Glutamatergic neuron (in vitro differentiated cells): ENCODE results near the gene GSS. TPM values are rescaled to one million over a fixed set of nuclear protein-coding genes. Genes with fewer than 3 reads are reported as not detected.

Source experiments
- DNase-seq: peaks from one replicate; pipeline ENCODE4 v3.0.0; 2022
- H3K27ac Mint-ChIP-seq: one replicate; pipeline ENCODE4 v1.8.0; 2020; ENCODE audit warnings: mild to moderate bottlenecking, mixed read lengths, inconsistent platforms; ENCODE audit not compliant: unreplicated experiment
- H3K27me3 Mint-ChIP-seq: one replicate; pipeline ENCODE4 v1.8.0; 2020; ENCODE audit warnings: mild to moderate bottlenecking, moderate library complexity, mixed read lengths, inconsistent platforms; ENCODE audit not compliant: unreplicated experiment
- H3K36me3 Mint-ChIP-seq: one replicate; pipeline ENCODE4 v1.8.0; 2020; ENCODE audit warnings: mild to moderate bottlenecking, mixed read lengths, inconsistent platforms; ENCODE audit not compliant: unreplicated experiment
- H3K4me1 Mint-ChIP-seq: one replicate; pipeline ENCODE4 v1.8.0; 2020; ENCODE audit warnings: mild to moderate bottlenecking, low read depth, mixed read lengths, inconsistent platforms; ENCODE audit not compliant: unreplicated experiment
- H3K4me3 Mint-ChIP-seq: one replicate; pipeline ENCODE4 v1.8.0; 2020; ENCODE audit warnings: mild to moderate bottlenecking, mixed read lengths, inconsistent platforms; ENCODE audit not compliant: unreplicated experiment
- H3K9me3 Mint-ChIP-seq: one replicate; pipeline ENCODE4 v1.8.0; 2020; ENCODE audit warnings: mild to moderate bottlenecking, moderate library complexity, mixed read lengths, inconsistent platforms; ENCODE audit not compliant: unreplicated experiment
- CTCF ChIP-seq: fragments of 200-600 bp; sonication (generic); IDR thresholded peaks from one replicate; pipeline ENCODE4 v1.5.0; 2021; ENCODE audit not compliant: partially characterized antibody, unreplicated experiment
- total RNA-seq: library from RNA; stranded (reverse); fragmentation: NEBNext Ultra II Directional; extraction: Animal tissue kit (Norgen Biotek cat#: 25700); gene quantifications from one replicate; pipeline ENCODE4 v1.2.1, GENCODE V29; 2021; ENCODE audit not compliant: unreplicated experiment

GSS gene
- total RNA-seq, 1 donor from 2014 or later: 28.2 TPM

- no peak overlapping the region for H3K27ac Mint-ChIP-seq
- H3K4me1 Mint-ChIP-seq: no peaks in the 10 kb centered on the region
- H3K36me3 Mint-ChIP-seq: no peaks in the 10 kb centered on the region
Observed at GRCh38 chr20:34947336-34947735, 8.3 kb downstream of the GSS start.

GRCh38 chr20:34946661-34947060 is 8.9 kb downstream of the GSS start:
- H3K27me3 Mint-ChIP-seq: no peaks in the 10 kb centered on the region
- no peaks in the 10 kb centered on the region for H3K36me3 Mint-ChIP-seq
- H3K27ac Mint-ChIP-seq: no peak overlapping the region

More at GRCh38 chr20:34947336-34947735, 8.3 kb downstream of the GSS start:
- DNase-seq: no peak
- H3K27me3 Mint-ChIP-seq: no peaks in the 10 kb centered on the region
- H3K9me3 Mint-ChIP-seq: no peaks in the 10 kb centered on the region
- H3K4me3 Mint-ChIP-seq: no peak overlapping the region
- no peak for TF ChIP-seq CTCF

GRCh38 chr20:34945315-34946077 is 10.1 kb downstream of the GSS start:
- Mint-ChIP-seq H3K4me1 (no peaks in the 10 kb centered on the region), H3K4me3 (no peak overlapping the region), H3K9me3 (no peaks in the 10 kb centered on the region), H3K36me3 (no peaks in the 10 kb centered on the region), H3K27me3 (no peaks in the 10 kb centered on the region), H3K27ac (no peak overlapping the region)
- TF ChIP-seq CTCF: no peak
- DNase-seq: no peak

More at GRCh38 chr20:34946661-34947060, 8.9 kb downstream of the GSS start:
- no peak for TF ChIP-seq CTCF
- Mint-ChIP-seq H3K4me3 (no peak overlapping the region), H3K9me3 (no peaks in the 10 kb centered on the region), H3K4me1 (no peaks in the 10 kb centered on the region)
- DNase-seq: no peak

- no peak for TF ChIP-seq CTCF
- no peaks in the 10 kb centered on the region for H3K36me3 Mint-ChIP-seq
- DNase-seq: no peak
- no peaks in the 10 kb centered on the region for H3K27me3 Mint-ChIP-seq
- H3K27ac Mint-ChIP-seq: no peak overlapping the region
- peaks cover 1% of the 10 kb centered on the region for H3K9me3 Mint-ChIP-seq
- H3K4me3 Mint-ChIP-seq: no peak overlapping the region
- H3K4me1 Mint-ChIP-seq: no peaks in the 10 kb centered on the region
Observed at GRCh38 chr20:34943808-34944567, 11.6 kb downstream of the GSS start.

- Mint-ChIP-seq H3K27me3 (no peaks in the 10 kb centered on the region), H3K27ac (no peak overlapping the region), H3K9me3 (peaks cover 1% of the 10 kb centered on the region), H3K36me3 (no peaks in the 10 kb centered on the region), H3K4me1 (no peaks in the 10 kb centered on the region), H3K4me3 (no peak overlapping the region)
- TF ChIP-seq CTCF: no peak
- no peak for DNase-seq
Observed at GRCh38 chr20:34942301-34942700, 13.3 kb downstream of the GSS start.
